Keratinocyte (primary cell): ENCODE results near the gene RHEB. TPM values are rescaled to one million over a fixed set of nuclear protein-coding genes. Genes with fewer than 3 reads are reported as not detected.

Experiments used
- DNase-seq: peaks from one replicate; pipeline ENCODE4 v3.0.0-alpha.2; 2011; ENCODE audit warnings: low read depth, missing footprints, low spot score
- FAIRE-seq: peaks from 2 replicates; lab custom pipeline; 2011; peaks lifted over from hg19 to GRCh38; lab: Jason Lieb, UNC
- H2AFZ ChIP-seq: 2 replicates; pipeline ENCODE4 v1.6.0; 2012; ENCODE audit warnings: low read length, control low read depth, inconsistent platforms; ENCODE audit not compliant: control insufficient read depth
- H3K27ac ChIP-seq: 2 replicates; pipeline ENCODE4 v1.5.1; 2011; ENCODE audit warnings: low read length; ENCODE audit not compliant: control insufficient read depth, insufficient read depth
- H3K27me3 ChIP-seq: 3 replicates; pipeline ENCODE4 v1.6.0; 2011; ENCODE audit warnings: low read length; ENCODE audit not compliant: control insufficient read depth, insufficient read depth; ENCODE audit errors: extremely low read depth
- H3K36me3 ChIP-seq, 2 experiments: 2 replicates in 1 of 2; 3 replicates in 1 of 2; pipeline ENCODE4 v1.5.1; 2011; ENCODE audit warnings: low read length in 2 of 2, mild to moderate bottlenecking in 1 of 2; ENCODE audit not compliant: control insufficient read depth in 2 of 2, insufficient read depth in 2 of 2; ENCODE audit errors: extremely low read depth in 1 of 2
- H3K4me1 ChIP-seq: 3 replicates; pipeline ENCODE4 v1.5.1; 2011; ENCODE audit warnings: low read length; ENCODE audit not compliant: control insufficient read depth, insufficient read depth; ENCODE audit errors: extremely low read depth
- H3K4me2 ChIP-seq: 3 replicates; pipeline ENCODE4 v1.6.0; 2011; ENCODE audit warnings: low read depth, low read length; ENCODE audit not compliant: control insufficient read depth, insufficient read depth; ENCODE audit errors: extremely low read depth
- H3K4me3 ChIP-seq, 3 experiments: fragments of 200-600 bp in 1 of 3; sonication (generic) in 1 of 3; 2 replicates in 2 of 3; 3 replicates in 1 of 3; pipeline ENCODE4 v1.5.1; 2011 to 2016; ENCODE audit warnings: low read length in 3 of 3, mild to moderate bottlenecking in 3 of 3, control low read depth in 2 of 3, inconsistent platforms in 1 of 3, low read depth in 1 of 3, mixed read lengths in 1 of 3, mixed run types in 1 of 3, moderate library complexity in 1 of 3; ENCODE audit not compliant: control insufficient read depth in 2 of 3, insufficient read depth in 2 of 3; ENCODE audit errors: extremely low read depth in 1 of 3
- H3K79me2 ChIP-seq: 2 replicates; pipeline ENCODE4 v1.6.0; 2012; ENCODE audit warnings: low read length; ENCODE audit not compliant: control insufficient read depth, insufficient read depth
- H3K9ac ChIP-seq: 3 replicates; pipeline ENCODE4 v1.6.0; 2011; ENCODE audit warnings: low read length; ENCODE audit not compliant: control insufficient read depth, insufficient read depth; ENCODE audit errors: extremely low read depth
- H3K9me1 ChIP-seq: 3 replicates; pipeline ENCODE4 v1.6.0; 2011; ENCODE audit warnings: low read length; ENCODE audit not compliant: control insufficient read depth, insufficient read depth; ENCODE audit errors: extremely low read depth
- H3K9me3 ChIP-seq: 2 replicates; pipeline ENCODE4 v1.5.1; 2012; ENCODE audit warnings: low read depth, low read length; ENCODE audit not compliant: control insufficient read depth
- H4K20me1 ChIP-seq: 3 replicates; pipeline ENCODE4 v1.6.0; 2011; ENCODE audit warnings: low read length; ENCODE audit not compliant: control insufficient read depth, insufficient read depth; ENCODE audit errors: extremely low read depth
- CTCF ChIP-seq, 3 experiments: IDR thresholded peaks in 1 of 3; conservative IDR thresholded peaks in 1 of 3; optimal IDR thresholded peaks in 1 of 3; 2 replicates in 2 of 3; 3 replicates in 1 of 3; pipeline versions ENCODE3 to v1.5.1; 2011; ENCODE audit warnings: low read length in 3 of 3, mild to moderate bottlenecking in 3 of 3, moderate library complexity in 2 of 3, control low read depth in 1 of 3, inconsistent platforms in 1 of 3; ENCODE audit not compliant: insufficient read depth in 2 of 3; ENCODE audit errors: extremely low read depth in 1 of 3
- EZH2 ChIP-seq: IDR thresholded peaks from one replicate; pipeline ENCODE4 v1.6.1; 2012; ENCODE audit warnings: inconsistent platforms, mild to moderate bottlenecking, low read length, moderate library complexity
- dilution Hi-C: fragments of 300-500 bp; cut with MboI; formaldehyde crosslinking; loops from one replicate; pipeline ENCODE4 v1.7.0; 2020; ENCODE audit warnings: low sequenced_read_pairs; ENCODE audit not compliant: extremely low pct_ligation_motif_present
- polyA plus RNA-seq, 5 experiments: library from polyadenylated mRNA; depleted of rRNA in 3 of 5; stranded (reverse) in 3 of 5; stranded (forward) in 1 of 5; unstranded in 1 of 5; fragments of >200 nt; gene quantifications; 1 replicate in 1 of 5; 2 replicates in 3 of 5; 3 replicates in 1 of 5; pipeline versions ENCODE4 v1.2.1 to v1.2.3, GENCODE V29; 2011 to 2012; ENCODE audit warnings: missing spikeins in 2 of 5, low read depth in 1 of 5, low replicate concordance in 1 of 5

The RHEB gene
- polyA plus RNA-seq, 1 donor (not counting 4 experiments of a cell fraction or from before 2014, with no cell fraction given): 138 TPM

GRCh38 chr7:151495360-151495759 lies 24.3 kb downstream of the RHEB start:
- peaks cover 22% of the 10 kb centered on the region for H4K20me1 ChIP-seq
- no peak overlapping the region for H2AFZ ChIP-seq
- H3K9me1 ChIP-seq: peaks cover 9% of the 10 kb centered on the region
- DNase-seq (no peak), FAIRE-seq (no peak)
- H3K9ac ChIP-seq: no peak overlapping the region
- H3K79me2 ChIP-seq: peaks cover 92% of the 10 kb centered on the region
- H3K4me2 ChIP-seq: no peak overlapping the region
- TF ChIP-seq EZH2: no peak
- peaks cover 2 to 3% of the 10 kb centered on the region in 2 experiments for H3K36me3 ChIP-seq
- dilution Hi-C loops: no loop called here
- no peaks in the 10 kb centered on the region for H3K27me3 ChIP-seq
- H3K4me3 ChIP-seq: no peak overlapping the region
- H3K27ac ChIP-seq: no peak overlapping the region
- no peaks in the 10 kb centered on the region for H3K9me3 ChIP-seq
- peaks cover 13% of the 10 kb centered on the region for H3K4me1 ChIP-seq

- H2AFZ ChIP-seq: no peak overlapping the region
- H3K9ac ChIP-seq: no peak overlapping the region
- H3K27me3 ChIP-seq: no peaks in the 10 kb centered on the region
- H3K36me3 ChIP-seq: peaks cover 6 to 9% of the 10 kb centered on the region in 2 experiments
- dilution Hi-C loops: no loop called here
- H3K79me2 ChIP-seq: peaks cover 90% of the 10 kb centered on the region
- peak overlapping the region; percentile 7 for H3K4me2 ChIP-seq
- no peaks in the 10 kb centered on the region for H3K9me3 ChIP-seq
- DNase-seq: no peak
- FAIRE-seq: no peak
- no peak for TF ChIP-seq CTCF (optimal IDR thresholded peaks at IDR 0.05 in 1 of 3, IDR thresholded peaks at IDR 0.05 in 1 of 3, conservative IDR thresholded peaks at IDR 0.05 in 1 of 3; ENCODE audit: extremely low read depth in 1 of 3, insufficient read depth in 2 of 3, low read length in 3 of 3)
- H3K4me3 ChIP-seq: no peak overlapping the region
- peaks cover 13% of the 10 kb centered on the region for H3K4me1 ChIP-seq
- H3K27ac ChIP-seq: peak overlapping the region; percentile 23
- H4K20me1 ChIP-seq: peaks cover 19% of the 10 kb centered on the region
- H3K9me1 ChIP-seq: peaks cover 7% of the 10 kb centered on the region
These were observed 25.1 kb downstream of the RHEB start for GRCh38 chr7:151494298-151495284.
